Upper lobe of left lung (tissue), 6 donors: ENCODE results near the gene GNAI1. TPM values are rescaled to one million over a fixed set of nuclear protein-coding genes. Genes with fewer than 3 reads are reported as not detected.

Experiments used
- ATAC-seq, 2 donors: fragments of 200-7000 bp; cut with Tn5 transposase; one replicate each; pipeline ENCODE4 v1.9.1; 2022; ENCODE audit warnings: mild to moderate bottlenecking in 2 of 2, moderate library complexity in 2 of 2; ENCODE audit not compliant: low FRiP score in 2 of 2
- DNase-seq, 2 donors: peaks; one replicate each; pipeline ENCODE4 v3.0.0-alpha.2; 2019 to 2020
- H3K27ac ChIP-seq, 4 donors: fragments of 200-600 bp; sonication (generic); one replicate each; pipeline ENCODE4 v1.5.1; 2016 to 2019
- H3K27me3 ChIP-seq, 4 donors: fragments of 200-600 bp; sonication (generic); one replicate each; pipeline ENCODE4 v1.5.1; 2017 to 2019
- H3K36me3 ChIP-seq, 4 donors: fragments of 200-600 bp; sonication (generic); one replicate each; pipeline ENCODE4 v1.5.1; 2016 to 2019
- H3K4me1 ChIP-seq, 4 donors: fragments of 200-600 bp; sonication (generic); one replicate each; pipeline ENCODE4 v1.5.1; 2018 to 2019
- H3K4me3 ChIP-seq, 4 donors: fragments of 200-600 bp; sonication (generic); one replicate each; pipeline ENCODE4 v1.5.1; 2017 to 2019; ENCODE audit warnings: mild to moderate bottlenecking in 2 of 4, moderate library complexity in 1 of 4
- H3K9me3 ChIP-seq, 4 donors: fragments of 200-600 bp; sonication (generic); one replicate each; pipeline ENCODE4 v1.5.1; 2018 to 2019
- CTCF ChIP-seq, 6 experiments: fragments of 450-650 bp in 4 of 6; fragments of 200-600 bp in 2 of 6; sonication (generic) in 2 of 6; IDR thresholded peaks; one replicate each; pipeline ENCODE4 v1.5.1; 2016 to 2019; ENCODE audit warnings: antibody characterized with exemption in 6 of 6
- EP300 ChIP-seq, 4 donors: sonication (generic); formaldehyde crosslinking; IDR thresholded peaks; one replicate each; pipeline ENCODE4 v1.5.1; 2017; ENCODE audit warnings: antibody characterized with exemption in 4 of 4, control low read depth in 2 of 4
- POLR2A ChIP-seq, 4 donors: fragments of 450-650 bp; IDR thresholded peaks; one replicate each; pipeline ENCODE4 v1.5.1; 2016 to 2017; ENCODE audit warnings: antibody characterized with exemption in 4 of 4, mild to moderate bottlenecking in 2 of 4
- POLR2AphosphoS5 ChIP-seq, 2 donors: sonication (generic); formaldehyde crosslinking; IDR thresholded peaks; one replicate each; pipeline ENCODE4 v1.5.1; 2017; ENCODE audit warnings: antibody characterized with exemption in 2 of 2
- WGBS, 2 donors: methylation state at CpG; one replicate each; pipeline ENCODE4 v1.1.5; 2017 to 2018; 5-methylcytosine and 5-hydroxymethylcytosine counted together
- total RNA-seq, 6 donors: library from RNA; depleted of rRNA in 4 of 6; stranded (reverse); fragments of >200 nt in 4 of 6; gene quantifications; one replicate each; pipeline versions ENCODE4 v1.1.0 to v1.2.1, GENCODE V29; 2016 to 2021
- donor health status: DM: no; HTN: no; CAD: no; lungs with moderate emphysema.
- donor health status: DM: no; HTN: yes; CAD: no; lungs with severe emphysema.

GNAI1 gene
- total RNA-seq, 6 donors from 2014 or later: 16.7 to 26.6 (median 21.5) TPM

DNA sequence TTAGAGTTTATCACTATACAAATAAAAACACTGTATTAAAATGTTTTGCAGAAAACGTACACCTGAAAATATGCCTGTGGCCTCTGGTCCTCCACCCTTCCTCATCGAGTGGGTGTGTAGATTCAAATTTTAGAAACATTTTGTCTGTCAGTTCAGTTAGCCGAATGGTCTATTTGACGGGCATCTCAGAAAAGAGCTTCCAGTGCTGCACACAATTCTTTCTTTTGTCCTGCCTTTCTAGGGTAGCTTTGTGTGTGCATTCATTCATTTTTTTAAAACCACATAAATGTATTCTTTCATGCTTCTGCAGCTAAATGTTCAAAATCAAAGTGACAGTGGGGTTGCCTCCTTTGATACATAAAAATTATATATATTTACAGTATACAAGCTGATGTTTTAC is 46.8 kb downstream of the GNAI1 start:
- Histone ChIP-seq H3K4me3 (no peak overlapping the region), H3K27me3 (no peaks in the 10 kb centered on the region), H3K36me3 (no peaks in the 10 kb centered on the region), H3K9me3 (no peaks in the 10 kb centered on the region), H3K27ac (no peak overlapping the region), H3K4me1 (peaks cover 0 to 1% (median 0%) of the 10 kb centered on the region in 4 donors)
- ATAC-seq (no peak), DNase-seq (no peak)
- 92 to 96% methylated on average over 4 of the region's 4 CpGs for WGBS, 2 donors
- TF ChIP-seq EP300 (IDR thresholded peaks at IDR 0.05) (no peak), CTCF (IDR thresholded peaks at IDR 0.05) (no peak), POLR2A (IDR thresholded peaks at IDR 0.05) (no peak), POLR2AphosphoS5 (IDR thresholded peaks at IDR 0.05) (no peak)

- H3K27me3 ChIP-seq: no peaks in the 10 kb centered on the region
- H3K4me1 ChIP-seq: peaks cover 0 to 11% (median 6%) of the 10 kb centered on the region in 4 donors
- no peak for TF ChIP-seq POLR2AphosphoS5 (IDR thresholded peaks at IDR 0.05)
- TF ChIP-seq POLR2A (IDR thresholded peaks at IDR 0.05): no peak
- TF ChIP-seq CTCF (IDR thresholded peaks at IDR 0.05): no peak
- TF ChIP-seq EP300 (IDR thresholded peaks at IDR 0.05): no peak
- DNase-seq (no peak), ATAC-seq (no peak)
- no peaks in the 10 kb centered on the region for H3K9me3 ChIP-seq
- no peak overlapping the region for H3K27ac ChIP-seq
- no peak overlapping the region for H3K4me3 ChIP-seq
- WGBS, 2 donors: 71 to 74% methylated on average over 3 of the region's 3 CpGs
- no peaks in the 10 kb centered on the region for H3K36me3 ChIP-seq
Measured at GRCh38 chr7:80182630-80183276, 48.1 kb downstream of the GNAI1 start.

- no peaks in the 10 kb centered on the region for H3K36me3 ChIP-seq
- no peak for ATAC-seq
- no peak for DNase-seq
Measured at GRCh38 chr7:80183351-80183750, 48.7 kb downstream of the GNAI1 start.

DNA sequence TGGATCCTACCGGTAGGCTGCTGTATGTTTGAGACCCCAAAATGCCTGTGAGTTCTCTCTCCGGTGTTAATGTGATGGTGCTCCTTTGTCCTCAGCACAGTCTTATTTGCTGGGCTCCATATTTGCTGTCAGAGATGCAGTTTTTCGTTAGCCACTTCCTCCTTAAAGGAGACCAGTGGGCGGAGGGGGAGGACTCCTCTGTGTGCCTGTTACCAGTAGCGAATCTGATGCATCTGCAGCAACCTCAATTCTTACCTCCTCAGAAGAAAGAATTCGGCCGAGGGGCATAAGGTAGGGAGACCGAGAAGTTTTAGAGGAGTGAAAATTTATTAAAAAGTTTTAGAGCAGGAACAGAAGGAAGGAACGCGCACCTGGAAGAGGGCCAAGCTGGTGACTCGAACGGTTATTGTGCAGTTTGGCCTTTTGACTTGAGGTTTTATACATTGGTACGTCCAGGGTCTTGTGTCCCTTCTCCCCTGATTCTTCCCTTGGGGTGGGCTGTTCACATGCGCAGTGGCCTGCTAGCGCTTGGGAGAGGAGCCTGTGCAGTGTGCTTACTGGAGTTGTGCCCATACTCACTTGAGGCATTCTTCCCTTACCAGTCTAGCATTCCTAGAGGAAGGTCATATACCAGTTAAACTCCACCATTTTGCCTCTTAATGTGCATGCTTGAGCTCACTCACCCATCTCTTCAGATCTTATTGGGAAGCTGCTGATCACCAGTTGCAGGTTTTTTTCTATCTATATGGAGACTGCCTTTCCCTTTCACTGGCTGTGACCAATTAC is 49.5 kb downstream of the GNAI1 start:
- Histone ChIP-seq H3K27me3 (no peaks in the 10 kb centered on the region), H3K9me3 (no peaks in the 10 kb centered on the region), H3K4me3 (no peak overlapping the region), H3K27ac (no peak overlapping the region), H3K4me1 (peaks cover 0 to 14% (median 6%) of the 10 kb centered on the region in 4 donors), H3K36me3 (no peaks in the 10 kb centered on the region)
- 89% methylated on average over 15 of the region's 15 CpGs for WGBS, 2 donors
- TF ChIP-seq EP300 (IDR thresholded peaks at IDR 0.05) (no peak), POLR2A (IDR thresholded peaks at IDR 0.05) (no peak)
- ATAC-seq: no peak
- no peak for DNase-seq

More at GRCh38 chr7:80183351-80183750, 48.7 kb downstream of the GNAI1 start:
- no peaks in the 10 kb centered on the region for H3K9me3 ChIP-seq
- peaks cover 0 to 14% (median 6%) of the 10 kb centered on the region in 4 donors for H3K4me1 ChIP-seq
- no peak overlapping the region for H3K4me3 ChIP-seq
- no peak overlapping the region for H3K27ac ChIP-seq
- H3K27me3 ChIP-seq: no peaks in the 10 kb centered on the region
- TF ChIP-seq CTCF (IDR thresholded peaks at IDR 0.05) (no peak), POLR2AphosphoS5 (IDR thresholded peaks at IDR 0.05) (no peak), POLR2A (IDR thresholded peaks at IDR 0.05) (no peak), EP300 (IDR thresholded peaks at IDR 0.05) (no peak)

DNA sequence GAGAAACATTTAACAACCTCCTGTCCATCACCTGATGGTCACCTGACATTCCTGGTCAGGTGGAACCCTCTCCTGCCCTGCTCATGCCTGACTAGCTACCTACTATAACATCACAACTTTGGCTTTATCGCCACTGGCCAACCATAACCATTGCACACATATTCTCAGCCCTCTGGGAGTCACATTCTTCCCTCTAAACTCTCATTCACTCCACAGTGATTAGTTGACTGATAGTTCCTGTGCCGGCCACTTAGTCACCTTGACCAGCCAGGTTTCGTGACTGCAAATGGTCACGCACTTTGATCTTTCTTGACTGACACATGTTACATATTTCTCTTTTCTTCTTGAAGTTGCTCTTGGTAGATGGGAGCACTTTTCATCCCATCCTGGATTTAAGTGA is 50.1 kb downstream of the GNAI1 start:
- DNase-seq (no peak), ATAC-seq (no peak)
- H3K27me3 ChIP-seq: no peaks in the 10 kb centered on the region
- TF ChIP-seq CTCF (IDR thresholded peaks at IDR 0.05): no peak
- no peak for TF ChIP-seq EP300 (IDR thresholded peaks at IDR 0.05)
- TF ChIP-seq POLR2AphosphoS5 (IDR thresholded peaks at IDR 0.05): no peak
- no peak for TF ChIP-seq POLR2A (IDR thresholded peaks at IDR 0.05)
- H3K27ac ChIP-seq: no peak overlapping the region
- peaks cover 2 to 14% (median 6%) of the 10 kb centered on the region in 4 donors for H3K4me1 ChIP-seq
- WGBS, 2 donors: 73 to 75% methylated on average over 4 of the region's 4 CpGs
- no peak overlapping the region for H3K4me3 ChIP-seq
- H3K9me3 ChIP-seq: no peaks in the 10 kb centered on the region
- no peaks in the 10 kb centered on the region for H3K36me3 ChIP-seq
